NCI-H69 (cell line): ENCODE measurements around the gene BLOC1S5.
A peak's percentile ranks its signal among the peaks of the same experiment; 100 is the strongest.
"Not testable (repeated sequence)": the region's sequence is repeated elsewhere in the genome, so short reads cannot be mapped to it uniquely, and the experiment has no call there.

ENCODE experiments used
- DNase-seq: peaks from one replicate; lab custom pipeline; 2025; lab: John Stamatoyannopoulos, UW

Gene BLOC1S5

DNA sequence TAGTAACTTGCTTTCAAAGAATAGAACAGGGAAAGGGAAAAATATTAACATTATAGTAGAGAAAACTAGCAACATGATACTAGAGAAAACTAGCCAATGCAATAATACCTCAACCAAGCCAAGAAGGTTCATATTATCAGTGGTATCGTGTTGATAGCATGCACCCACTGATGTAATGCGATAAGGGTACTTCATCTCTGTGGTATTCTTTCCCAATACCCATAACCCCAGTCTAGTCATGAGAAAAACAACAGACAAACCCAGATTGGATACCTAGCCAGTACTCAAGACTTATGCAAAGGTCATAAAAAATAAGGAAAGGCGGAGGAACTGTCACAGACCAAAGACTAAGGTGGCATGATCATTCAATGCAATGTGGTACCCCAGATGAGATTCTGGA lies 21.0 kb downstream of the BLOC1S5 start:
- no peak for DNase-seq

DNA sequence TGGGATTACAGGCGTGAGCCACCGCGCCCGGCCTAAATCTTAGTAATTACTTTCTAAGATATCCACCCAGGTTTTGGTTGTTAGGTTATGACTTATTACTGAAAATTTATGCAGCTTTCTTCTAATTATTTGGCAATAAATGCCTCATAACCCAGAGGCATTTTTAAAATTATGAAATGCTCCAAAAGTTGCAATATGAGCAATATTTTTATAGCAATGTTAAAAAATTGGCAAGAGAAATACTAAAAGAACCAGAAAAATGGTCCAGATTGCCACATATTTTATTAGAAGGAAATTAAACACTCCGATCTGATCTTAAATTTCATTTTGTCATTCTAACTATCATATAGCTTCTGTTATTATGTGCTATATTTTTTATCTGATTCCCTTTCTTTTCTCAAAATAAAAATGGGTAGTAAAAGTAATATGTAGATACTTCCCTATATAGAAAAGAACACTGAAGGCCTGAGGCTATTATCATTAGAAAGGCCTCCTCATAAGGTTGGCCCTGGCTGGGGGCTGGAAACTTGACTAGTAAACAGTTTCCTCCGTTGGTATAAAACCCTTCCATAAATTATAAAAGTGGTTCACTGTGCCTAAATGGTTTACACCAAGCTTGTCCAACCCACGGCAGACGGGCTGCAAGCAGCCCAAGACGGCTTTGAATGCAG lies 22.1 kb downstream of the BLOC1S5 start:
- no peak for DNase-seq

DNA sequence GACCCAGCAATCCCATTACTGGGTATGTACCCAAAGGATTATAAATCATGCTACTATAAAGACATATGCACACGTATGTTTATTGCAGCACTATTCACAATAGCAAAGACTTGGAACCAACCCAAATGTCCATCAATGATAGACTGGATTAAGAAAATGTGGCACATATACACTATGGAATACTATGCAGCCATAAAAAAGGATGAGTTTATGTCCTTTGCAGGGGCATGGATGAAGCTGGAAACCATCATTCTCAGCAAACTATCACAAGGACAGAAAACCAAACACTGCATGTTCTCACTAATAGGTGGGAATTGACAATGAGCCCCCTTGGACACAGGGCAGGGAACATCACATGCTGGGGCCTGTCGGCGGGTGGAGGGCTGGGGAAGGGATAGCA lies 30.1 kb downstream of the BLOC1S5 start:
- not testable (repeated sequence) for DNase-seq

DNA sequence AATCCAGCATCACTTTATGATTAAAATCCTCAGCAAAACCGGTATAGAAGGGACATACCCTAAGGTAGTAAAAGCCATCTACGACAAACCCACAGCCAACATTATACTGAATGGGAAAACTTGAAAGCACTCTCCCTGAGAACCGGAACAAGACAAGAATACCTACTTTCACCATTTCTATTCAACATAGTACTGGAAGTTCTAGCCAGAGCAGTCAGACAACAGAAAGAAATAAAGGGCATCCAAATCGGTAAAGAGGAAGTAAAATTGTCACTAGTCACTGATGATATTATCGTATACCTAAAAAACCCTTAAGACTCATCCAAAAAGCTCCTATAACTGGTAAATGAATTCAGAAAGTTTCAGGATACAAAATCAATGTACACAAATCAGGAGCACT lies 33.3 kb downstream of the BLOC1S5 start:
- no peak for DNase-seq

DNA sequence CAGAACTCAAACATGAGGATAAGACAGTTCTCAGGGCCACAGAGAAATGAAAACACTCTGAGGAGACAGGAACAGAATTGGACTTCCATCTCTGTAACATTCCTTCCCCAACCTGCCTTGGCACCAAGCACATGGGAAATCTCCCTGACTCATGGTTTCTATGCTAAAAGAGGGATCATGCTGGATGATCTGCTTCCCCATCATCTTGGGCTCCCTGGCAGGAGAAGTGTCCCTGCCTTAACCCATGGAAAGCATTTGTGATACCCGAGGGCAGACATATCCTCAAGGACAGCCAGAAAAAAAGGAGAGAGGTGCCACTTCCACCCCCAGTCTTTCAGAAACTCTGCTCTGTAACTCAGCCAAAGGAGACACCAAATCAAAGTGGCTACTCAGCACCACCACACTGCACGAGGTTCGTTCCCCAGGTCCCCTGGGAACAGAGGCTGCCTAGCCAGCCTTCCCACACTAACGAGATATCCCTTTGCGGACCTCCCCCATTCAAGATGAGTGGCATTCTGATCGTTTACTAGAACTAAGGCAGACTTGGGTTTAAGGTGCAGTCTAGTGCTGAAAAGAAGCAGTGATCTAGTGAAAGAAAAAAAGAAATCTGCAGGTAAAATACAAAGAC lies 34.8 kb downstream of the BLOC1S5 start:
- peak; percentile 49 for DNase-seq

DNA sequence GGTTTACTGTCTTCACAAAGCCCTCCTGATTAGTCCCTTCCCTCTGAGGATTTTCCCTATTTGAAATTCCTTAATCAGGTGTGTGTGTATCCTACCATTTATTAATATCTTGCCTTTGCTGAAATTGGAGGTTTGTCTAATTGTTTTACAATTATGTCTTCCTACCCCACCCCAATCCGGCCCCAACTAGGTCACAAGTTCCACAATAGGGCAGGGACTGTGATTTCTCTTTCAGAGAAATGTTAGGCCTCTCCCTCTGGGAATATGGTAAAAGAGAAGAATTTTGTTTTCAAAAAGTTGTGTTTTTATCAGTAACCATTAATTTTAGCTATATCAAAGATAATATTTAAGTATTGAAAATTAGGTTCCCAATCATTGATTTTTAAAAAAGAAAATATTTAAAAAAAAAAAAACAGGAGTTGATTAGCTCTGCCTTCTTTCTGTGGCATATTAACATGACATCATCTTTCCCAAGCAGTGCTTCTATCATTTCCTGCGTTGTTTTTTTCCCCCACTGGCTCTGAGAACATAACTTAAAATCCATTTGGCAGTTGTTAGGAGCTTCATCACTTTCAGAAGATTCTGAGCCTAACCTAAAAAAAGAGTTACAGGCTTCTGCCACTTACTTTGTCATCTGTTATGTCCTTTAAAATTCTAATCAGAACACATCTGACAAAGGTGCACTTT lies 36.1 kb downstream of the BLOC1S5 start:
- no peak for DNase-seq

DNA sequence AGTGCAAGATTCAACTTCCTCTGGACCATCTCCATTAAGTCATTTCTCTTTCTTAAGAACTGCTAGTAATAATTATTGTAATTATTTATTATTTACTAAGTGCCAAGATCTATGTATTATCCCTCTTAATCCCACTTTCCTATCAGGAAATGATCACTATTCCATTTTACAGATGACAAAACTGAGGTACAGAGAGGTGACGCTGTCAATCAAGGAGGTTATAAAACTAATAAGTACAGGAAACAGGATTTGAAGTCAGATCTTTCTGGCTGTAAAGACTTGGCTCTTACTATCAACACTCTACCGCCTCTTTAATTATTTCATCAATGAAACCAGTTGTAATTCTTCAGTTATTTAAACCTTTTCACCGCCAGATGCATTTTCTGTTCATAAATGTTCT lies 37.4 kb downstream of the BLOC1S5 start:
- no peak for DNase-seq

DNA sequence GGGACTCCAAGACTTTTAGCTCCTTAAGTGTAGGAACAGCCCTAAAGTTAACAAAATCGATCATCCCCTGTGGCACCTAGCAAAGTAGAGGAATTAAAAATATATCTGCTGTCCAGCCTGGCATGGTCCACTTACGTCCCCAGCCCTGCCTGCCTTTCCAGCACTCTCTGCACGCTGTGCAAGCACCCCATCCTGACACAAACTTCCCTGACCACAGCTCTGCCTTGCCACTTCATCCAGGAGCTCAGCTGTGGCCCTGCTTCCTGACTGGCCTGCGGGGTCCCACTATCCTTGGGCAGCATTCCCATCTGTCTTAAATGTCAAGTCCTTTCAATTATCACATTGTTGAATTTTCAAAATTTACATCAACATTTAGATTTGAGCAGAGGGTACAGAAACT lies 39.0 kb downstream of the BLOC1S5 start:
- no peak for DNase-seq

DNA sequence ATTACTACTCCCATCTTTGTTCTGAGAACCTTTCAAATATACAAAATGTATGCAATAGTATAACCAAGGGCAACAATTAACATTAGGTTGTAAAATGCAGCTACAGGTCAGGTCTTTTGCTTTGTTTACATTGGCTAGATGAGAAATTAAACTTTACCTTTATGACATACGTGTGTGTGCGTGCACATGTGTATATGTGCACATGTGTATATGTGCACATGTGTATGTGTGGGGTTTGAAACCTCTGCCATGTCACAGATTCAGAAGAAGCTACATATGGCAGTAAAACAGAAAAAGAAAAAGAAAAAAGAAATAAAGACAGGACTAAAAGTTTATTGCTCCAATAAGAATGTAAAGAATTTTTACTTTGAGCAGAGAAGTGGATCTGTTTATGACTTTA lies 40.6 kb downstream of the BLOC1S5 start:
- DNase-seq = no peak

DNA sequence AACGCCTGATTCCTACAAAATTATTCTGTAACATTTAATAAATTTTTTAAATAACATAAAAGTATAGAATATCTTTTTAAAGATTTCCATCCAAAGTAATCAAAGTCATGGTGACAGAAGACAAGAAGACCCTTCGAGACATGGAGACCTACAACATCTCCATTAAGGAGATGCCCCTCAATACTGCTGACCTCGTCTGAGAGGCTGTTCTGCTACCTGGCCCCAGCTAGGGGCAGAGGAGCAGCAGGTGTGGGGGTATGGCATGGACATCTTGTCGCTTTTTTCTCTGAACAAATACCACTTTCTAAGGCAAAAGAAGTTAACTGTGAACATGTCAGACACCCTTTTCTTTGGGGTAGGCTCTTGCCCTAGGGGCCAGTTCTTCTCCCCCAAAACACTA lies 44.1 kb downstream of the BLOC1S5 start:
- no peak for DNase-seq

DNA sequence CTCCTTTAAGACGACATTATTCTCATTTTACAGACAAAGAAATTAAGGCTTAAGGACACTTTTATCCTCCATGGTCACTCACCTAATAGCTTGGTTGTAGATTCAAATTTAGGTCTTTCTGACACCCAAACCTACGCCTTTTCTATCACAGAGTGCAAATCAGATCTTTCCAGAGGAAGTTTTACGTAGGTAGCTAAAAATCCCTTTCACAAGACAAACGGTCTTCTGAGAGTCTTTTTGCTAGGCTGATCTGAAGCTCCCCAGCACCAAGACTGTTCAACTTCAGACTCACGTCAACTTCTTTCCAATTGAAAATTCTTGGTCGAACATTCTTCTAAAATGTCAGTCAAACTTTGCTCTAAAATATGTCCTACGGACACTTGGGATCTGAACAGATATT lies 46.5 kb downstream of the BLOC1S5 start:
- no peak for DNase-seq

DNA sequence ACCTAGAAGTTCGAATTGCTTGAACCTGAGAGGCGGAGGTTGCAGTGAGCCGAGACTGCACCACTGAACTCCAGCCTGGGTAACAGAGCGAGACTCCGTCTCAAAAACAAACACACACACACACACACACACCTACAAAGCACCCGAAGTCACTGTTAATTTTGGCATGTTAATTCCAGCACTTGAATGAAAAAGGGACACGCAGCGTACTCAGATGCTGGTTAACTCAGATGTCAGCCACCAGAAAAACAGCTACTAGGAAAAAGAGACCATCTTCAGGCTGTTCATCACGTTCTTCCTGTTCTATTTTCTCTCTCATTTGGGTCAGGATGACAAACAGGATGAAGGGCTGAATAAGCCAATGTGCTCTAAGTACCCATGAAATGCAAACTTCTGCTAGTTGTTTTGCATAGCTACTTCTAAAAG lies 46.9 kb downstream of the BLOC1S5 start:
- DNase-seq = no peak

DNA sequence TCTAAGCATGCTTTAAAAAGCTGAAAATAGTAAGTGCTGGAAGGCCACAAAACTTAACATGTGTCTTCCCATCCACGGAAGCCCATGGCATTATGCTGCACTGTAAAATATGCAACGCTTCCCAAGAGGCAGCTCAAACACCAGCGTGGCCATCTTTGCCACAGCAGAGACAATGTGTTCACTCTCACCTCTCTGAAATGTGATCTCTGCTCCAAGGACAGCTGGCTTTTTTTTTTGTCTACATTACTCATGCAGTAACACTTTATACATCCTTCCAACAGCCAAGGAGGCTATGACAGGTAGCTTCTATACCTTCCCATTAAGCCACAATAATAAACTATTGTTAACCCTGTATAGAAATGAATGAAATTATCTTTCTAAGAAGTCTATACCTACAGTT lies 49.2 kb downstream of the BLOC1S5 start:
- peak; percentile 71 for DNase-seq

DNA sequence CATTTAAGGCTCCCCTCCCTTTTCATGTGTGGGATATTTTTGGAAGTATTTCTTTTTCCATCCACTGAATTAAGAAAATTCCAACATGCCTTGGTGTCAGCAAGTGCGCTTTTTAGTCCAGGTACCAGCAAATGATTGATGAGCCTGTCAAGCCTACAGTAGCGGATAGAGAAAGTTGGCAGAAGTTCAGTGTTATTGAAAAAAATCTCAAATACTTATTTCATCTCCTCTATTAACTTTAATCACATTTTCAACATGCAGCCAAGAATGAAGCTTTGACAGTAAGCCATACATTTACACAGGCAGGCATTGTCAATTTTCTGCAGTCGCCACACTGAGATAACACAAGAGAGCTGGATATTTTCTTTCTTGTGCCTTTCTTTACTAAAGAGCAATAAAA lies 50.4 kb downstream of the BLOC1S5 start:
- peak; percentile 14 for DNase-seq

DNA sequence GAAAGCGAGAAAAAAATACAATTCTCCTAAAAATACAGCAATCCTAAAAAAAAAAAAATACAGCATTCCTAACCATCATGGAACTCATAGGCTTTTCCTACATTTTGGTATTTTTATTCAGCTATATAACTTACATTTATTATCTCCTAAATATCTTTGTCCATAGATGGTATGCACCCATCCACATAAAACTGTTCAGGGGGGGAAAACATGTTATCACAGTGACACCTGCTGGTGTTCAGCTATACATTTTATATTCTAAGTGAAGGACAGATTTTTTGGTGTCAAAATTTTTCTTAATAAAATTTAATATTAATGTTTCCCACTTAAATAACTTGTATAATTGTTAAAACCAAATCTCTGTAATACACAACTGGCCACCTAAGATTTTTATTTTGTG lies 58.0 kb downstream of the BLOC1S5 start:
- peak; percentile 56 for DNase-seq

DNA sequence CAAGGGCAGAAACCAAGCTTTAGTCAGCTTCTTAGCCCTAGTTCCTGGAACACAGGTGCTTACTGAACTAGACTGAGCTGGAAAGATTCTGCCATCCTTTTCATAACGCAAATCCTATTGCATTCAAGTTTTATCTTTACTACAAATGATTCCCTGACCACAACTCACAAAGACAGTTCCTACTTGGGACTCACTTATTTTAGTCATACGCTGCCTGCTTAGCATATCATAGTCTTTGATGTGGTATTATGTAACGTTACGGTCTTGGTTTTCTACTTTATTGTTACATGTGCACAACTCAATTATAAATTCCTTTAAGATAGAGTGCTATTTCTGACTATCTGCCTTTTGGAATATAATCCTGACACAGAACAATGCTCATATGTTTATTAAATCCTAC lies 59.1 kb downstream of the BLOC1S5 start:
- DNase-seq = no peak

DNA sequence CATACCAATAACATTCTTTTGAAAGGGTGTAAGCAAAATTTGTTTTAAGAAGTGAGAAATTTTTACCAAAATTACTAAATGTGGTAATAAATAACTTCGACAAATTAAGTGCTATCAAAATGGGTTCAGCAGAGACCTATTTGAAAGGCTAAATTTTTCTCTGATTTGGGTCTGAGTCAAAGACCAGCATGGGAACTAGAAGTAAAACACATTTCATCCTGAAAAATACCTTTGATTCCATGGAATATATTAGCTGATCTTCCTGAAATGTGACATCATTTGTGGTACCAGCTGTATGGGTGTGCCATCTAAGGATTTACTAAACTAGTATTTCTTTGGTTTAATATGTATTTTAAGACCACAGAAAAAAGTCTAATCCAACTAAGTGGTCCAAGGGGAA lies 63.6 kb downstream of the BLOC1S5 start:
- no peak for DNase-seq

DNA sequence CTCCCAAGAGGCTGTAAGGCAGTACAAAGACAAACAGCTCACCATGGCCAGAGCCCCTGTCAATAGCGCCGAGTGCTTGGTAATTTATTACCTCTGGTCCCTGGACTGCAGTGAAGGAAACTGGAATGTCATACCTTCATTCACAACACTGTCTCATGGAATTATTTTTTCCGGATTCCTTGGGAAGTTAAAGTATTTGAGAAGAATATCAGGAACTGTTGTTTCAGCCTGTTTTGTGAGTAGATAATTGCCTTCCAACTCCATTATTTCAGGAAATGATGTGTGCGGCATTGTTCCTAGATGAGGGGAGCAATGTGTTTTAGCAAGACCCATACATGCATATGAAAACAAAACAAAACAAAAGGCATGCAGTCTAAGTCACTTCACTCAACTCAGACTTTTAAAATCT lies 64.0 kb downstream of the BLOC1S5 start:
- DNase-seq = no peak

DNA sequence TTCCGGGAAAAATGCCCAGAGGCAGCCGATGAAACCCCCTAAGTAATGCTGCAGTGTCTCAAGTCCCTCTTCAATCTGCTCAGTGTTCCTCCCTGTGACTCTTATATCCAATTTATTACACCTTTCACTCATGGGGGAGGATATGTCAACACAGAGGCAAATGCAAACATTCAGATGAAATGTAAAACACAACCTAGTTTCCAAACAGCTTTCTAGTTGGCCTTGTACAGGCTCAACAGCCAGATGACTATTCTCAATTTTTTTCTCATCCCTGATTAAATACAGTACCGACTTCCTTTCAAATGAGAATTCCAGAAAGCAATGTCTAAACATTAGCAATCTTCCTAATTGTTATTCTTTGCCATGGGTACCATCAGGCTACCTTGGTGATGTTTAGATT lies 65.0 kb downstream of the BLOC1S5 start:
- peak; percentile 16 for DNase-seq

DNA sequence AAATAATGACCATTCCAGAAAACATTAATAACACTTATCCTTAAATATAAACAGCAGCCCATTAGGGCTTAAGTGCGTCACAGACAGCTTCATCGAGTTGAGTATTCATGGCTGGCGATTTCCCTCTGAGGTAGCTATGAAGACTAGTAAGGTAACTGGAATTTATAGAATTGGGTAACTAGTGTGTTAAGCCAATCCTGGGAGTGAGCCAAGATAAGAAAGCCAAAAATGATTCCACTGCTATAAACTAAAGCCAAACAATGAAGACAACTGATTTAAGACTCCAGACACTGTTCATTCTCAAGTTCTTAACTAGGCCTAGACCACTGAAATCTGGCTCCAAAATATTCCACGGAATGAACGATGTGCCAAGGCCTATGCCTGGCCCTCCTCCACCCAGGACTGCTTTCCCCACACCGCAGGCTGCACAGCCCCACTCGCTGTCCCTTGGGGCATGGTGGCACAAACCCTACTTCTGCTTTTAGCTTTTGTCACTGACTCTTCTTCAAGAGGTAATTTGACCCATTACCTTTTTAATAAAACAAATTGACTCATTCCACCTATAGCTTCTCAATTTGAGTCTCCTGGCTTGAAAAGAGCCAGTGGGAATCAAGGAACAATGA lies 66.0 kb downstream of the BLOC1S5 start:
- DNase-seq = no peak

DNA sequence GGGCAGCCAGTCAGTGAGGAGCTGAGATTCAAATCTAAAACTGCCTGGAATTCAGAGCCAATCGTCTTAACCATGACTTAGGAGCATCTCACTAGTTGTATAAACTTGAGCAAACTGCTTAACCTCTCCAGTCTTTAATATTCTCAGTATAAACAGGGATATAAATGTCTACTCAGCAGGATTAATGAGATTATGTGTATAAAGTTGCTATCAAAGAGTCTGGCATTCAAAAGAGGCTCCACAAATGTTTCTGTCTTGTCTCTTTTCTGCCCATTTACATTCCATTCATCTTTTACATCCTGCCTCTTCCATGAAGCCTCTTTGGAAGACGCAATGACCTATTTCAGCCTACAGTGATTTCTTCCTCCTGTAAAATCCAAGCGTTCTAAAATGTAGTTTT lies 66.9 kb downstream of the BLOC1S5 start:
- DNase-seq = no peak

DNA sequence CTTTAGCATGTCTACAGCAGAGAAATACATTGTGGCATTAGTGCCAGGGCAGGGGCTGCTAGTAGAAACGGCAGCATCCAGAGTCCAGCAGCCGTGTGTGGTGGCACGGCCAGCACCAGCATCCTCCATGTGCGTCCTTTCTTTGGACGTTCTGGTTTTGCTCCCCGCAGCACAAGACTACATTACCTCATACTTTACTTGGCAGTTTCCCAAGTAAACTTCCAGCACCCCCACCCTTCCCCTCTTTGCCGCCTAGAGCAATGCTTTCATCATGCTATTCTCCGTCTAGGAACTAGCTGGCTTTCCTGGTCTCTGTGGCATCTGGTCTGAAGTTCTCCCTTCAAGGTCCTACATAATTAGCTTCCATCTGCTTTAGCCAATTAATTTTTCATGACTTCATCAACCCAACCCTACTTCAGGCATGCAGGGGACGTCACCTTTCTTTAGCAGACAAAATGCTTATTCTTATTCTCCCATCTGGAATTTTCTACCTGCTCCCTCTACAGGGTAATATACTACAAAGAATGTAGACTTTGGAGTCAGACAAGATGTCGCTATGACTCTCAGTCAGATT lies 67.6 kb downstream of the BLOC1S5 start:
- peak; percentile 95 for DNase-seq

DNA sequence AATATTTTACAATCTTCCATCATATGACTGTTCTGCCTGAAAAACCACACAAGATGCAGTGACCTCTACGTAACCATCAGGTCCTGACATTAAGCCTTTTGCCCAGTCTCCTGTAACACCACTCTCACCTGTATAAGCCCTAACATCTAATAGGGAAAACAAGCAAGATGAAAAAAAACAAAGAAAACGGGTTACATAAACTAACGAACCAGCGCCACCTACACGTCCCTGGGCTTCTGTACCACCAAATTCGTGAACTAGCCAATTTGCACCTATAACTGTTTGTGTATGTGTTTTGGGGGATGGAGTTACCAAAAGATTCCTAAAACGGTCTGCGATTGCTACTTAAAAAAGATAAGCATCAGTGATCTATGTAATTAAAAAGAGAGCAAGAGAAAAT lies 70.2 kb downstream of the BLOC1S5 start:
- DNase-seq = peak; percentile 25
